ENCODE data around the gene RAD51B.

DNA sequence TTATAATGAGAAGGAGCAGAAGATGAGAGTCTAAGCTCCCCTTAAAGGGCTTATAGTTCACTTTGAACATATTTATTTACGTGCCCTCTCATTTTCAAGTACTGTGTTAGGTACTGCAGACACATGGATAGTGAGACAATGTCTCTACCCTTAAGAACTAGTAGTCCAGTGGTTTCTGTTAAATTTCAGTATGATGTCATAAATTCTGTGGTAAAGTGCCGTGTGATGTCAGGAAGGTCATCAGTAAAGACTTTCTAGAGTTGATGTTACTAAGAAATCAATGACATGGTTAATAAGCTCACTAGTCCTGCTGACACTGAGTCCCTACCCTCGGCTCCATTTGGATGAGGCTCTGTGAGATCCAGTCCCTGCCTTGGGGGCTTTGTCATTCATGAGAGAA lies 497.7 kb downstream of the RAD51B start:
- TF ChIP-seq ZNF384 (IDR thresholded peaks at IDR 0.05; ENCODE audit: low read depth, low read length) = no peak
- TF ChIP-seq, protein P1, sequence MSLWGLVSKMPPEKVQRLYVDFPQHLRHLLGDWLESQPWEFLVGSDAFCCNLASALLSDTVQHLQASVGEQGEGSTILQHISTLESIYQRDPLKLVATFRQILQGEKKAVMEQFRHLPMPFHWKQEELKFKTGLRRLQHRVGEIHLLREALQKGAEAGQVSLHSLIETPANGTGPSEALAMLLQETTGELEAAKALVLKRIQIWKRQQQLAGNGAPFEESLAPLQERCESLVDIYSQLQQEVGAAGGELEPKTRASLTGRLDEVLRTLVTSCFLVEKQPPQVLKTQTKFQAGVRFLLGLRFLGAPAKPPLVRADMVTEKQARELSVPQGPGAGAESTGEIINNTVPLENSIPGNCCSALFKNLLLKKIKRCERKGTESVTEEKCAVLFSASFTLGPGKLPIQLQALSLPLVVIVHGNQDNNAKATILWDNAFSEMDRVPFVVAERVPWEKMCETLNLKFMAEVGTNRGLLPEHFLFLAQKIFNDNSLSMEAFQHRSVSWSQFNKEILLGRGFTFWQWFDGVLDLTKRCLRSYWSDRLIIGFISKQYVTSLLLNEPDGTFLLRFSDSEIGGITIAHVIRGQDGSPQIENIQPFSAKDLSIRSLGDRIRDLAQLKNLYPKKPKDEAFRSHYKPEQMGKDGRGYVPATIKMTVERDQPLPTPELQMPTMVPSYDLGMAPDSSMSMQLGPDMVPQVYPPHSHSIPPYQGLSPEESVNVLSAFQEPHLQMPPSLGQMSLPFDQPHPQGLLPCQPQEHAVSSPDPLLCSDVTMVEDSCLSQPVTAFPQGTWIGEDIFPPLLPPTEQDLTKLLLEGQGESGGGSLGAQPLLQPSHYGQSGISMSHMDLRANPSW (CRISPR knock-in tag; IDR thresholded peaks at IDR 0.05) = no peak
- TF ChIP-seq EP300 (IDR thresholded peaks at IDR 0.05; ENCODE audit: low read length) = no peak
- no peak for TF ChIP-seq ZNF408 (CRISPR knock-in tag; IDR thresholded peaks at IDR 0.05; ENCODE audit: low read depth)
- TF ChIP-seq, protein P2, sequence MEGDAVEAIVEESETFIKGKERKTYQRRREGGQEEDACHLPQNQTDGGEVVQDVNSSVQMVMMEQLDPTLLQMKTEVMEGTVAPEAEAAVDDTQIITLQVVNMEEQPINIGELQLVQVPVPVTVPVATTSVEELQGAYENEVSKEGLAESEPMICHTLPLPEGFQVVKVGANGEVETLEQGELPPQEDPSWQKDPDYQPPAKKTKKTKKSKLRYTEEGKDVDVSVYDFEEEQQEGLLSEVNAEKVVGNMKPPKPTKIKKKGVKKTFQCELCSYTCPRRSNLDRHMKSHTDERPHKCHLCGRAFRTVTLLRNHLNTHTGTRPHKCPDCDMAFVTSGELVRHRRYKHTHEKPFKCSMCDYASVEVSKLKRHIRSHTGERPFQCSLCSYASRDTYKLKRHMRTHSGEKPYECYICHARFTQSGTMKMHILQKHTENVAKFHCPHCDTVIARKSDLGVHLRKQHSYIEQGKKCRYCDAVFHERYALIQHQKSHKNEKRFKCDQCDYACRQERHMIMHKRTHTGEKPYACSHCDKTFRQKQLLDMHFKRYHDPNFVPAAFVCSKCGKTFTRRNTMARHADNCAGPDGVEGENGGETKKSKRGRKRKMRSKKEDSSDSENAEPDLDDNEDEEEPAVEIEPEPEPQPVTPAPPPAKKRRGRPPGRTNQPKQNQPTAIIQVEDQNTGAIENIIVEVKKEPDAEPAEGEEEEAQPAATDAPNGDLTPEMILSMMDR (IDR thresholded peaks at IDR 0.05 in 2 of 3, conservative IDR thresholded peaks at IDR 0.05 in 1 of 3; ENCODE audit: insufficient read depth in 2 of 3, low read depth in 1 of 3, low read length in 3 of 3) = no peak
- no peak for TF ChIP-seq POLR2A (conservative IDR thresholded peaks at IDR 0.05)
- TF ChIP-seq, protein P3, sequence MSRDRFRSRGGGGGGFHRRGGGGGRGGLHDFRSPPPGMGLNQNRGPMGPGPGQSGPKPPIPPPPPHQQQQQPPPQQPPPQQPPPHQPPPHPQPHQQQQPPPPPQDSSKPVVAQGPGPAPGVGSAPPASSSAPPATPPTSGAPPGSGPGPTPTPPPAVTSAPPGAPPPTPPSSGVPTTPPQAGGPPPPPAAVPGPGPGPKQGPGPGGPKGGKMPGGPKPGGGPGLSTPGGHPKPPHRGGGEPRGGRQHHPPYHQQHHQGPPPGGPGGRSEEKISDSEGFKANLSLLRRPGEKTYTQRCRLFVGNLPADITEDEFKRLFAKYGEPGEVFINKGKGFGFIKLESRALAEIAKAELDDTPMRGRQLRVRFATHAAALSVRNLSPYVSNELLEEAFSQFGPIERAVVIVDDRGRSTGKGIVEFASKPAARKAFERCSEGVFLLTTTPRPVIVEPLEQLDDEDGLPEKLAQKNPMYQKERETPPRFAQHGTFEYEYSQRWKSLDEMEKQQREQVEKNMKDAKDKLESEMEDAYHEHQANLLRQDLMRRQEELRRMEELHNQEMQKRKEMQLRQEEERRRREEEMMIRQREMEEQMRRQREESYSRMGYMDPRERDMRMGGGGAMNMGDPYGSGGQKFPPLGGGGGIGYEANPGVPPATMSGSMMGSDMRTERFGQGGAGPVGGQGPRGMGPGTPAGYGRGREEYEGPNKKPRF (IDR thresholded peaks at IDR 0.05; ENCODE audit: low read depth, low read length) = no peak
- TF ChIP-seq, protein P4, sequence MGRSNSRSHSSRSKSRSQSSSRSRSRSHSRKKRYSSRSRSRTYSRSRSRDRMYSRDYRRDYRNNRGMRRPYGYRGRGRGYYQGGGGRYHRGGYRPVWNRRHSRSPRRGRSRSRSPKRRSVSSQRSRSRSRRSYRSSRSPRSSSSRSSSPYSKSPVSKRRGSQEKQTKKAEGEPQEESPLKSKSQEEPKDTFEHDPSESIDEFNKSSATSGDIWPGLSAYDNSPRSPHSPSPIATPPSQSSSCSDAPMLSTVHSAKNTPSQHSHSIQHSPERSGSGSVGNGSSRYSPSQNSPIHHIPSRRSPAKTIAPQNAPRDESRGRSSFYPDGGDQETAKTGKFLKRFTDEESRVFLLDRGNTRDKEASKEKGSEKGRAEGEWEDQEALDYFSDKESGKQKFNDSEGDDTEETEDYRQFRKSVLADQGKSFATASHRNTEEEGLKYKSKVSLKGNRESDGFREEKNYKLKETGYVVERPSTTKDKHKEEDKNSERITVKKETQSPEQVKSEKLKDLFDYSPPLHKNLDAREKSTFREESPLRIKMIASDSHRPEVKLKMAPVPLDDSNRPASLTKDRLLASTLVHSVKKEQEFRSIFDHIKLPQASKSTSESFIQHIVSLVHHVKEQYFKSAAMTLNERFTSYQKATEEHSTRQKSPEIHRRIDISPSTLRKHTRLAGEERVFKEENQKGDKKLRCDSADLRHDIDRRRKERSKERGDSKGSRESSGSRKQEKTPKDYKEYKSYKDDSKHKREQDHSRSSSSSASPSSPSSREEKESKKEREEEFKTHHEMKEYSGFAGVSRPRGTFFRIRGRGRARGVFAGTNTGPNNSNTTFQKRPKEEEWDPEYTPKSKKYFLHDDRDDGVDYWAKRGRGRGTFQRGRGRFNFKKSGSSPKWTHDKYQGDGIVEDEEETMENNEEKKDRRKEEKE (IDR thresholded peaks at IDR 0.05; ENCODE audit: borderline replicate concordance in 1 of 2, control insufficient read depth in 1 of 2, low read depth in 2 of 2, low read length in 1 of 2) = no peak
- no peak for TF ChIP-seq EZH2 (IDR thresholded peaks at IDR 0.05; ENCODE audit: borderline replicate concordance, low read depth, low read length)
- TF ChIP-seq, protein P5, sequence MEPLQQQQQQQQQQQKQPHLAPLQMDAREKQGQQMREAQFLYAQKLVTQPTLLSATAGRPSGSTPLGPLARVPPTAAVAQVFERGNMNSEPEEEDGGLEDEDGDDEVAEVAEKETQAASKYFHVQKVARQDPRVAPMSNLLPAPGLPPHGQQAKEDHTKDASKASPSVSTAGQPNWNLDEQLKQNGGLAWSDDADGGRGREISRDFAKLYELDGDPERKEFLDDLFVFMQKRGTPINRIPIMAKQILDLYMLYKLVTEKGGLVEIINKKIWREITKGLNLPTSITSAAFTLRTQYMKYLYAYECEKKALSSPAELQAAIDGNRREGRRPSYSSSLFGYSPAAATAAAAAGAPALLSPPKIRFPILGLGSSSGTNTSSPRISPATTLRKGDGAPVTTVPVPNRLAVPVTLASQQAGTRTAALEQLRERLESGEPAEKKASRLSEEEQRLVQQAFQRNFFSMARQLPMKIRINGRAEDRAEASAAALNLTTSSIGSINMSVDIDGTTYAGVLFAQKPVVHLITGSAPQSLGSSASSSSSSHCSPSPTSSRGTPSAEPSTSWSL (CRISPR knock-in tag; IDR thresholded peaks at IDR 0.05; ENCODE audit: borderline replicate concordance) = no peak
- no peak for TF ChIP-seq ZNF232 (CRISPR knock-in tag; IDR thresholded peaks at IDR 0.05)
- no peak for TF ChIP-seq ZNF561 (CRISPR knock-in tag; conservative IDR thresholded peaks at IDR 0.05)

Data from K562 (cell line).